ENCODE measurements around the gene CFAP251. TPM values are rescaled to one million over a fixed set of nuclear protein-coding genes. Genes with fewer than 3 reads are reported as not detected.
"Not testable (repeated sequence)": the region's sequence is repeated elsewhere in the genome, so short reads cannot be mapped to it uniquely, and the experiment has no call there.

CFAP251 gene
- total RNA-seq, 1 experiment from 2014 or later, result 3.3 TPM

GRCh38 chr12:121898287-121898686 lies 20.1 kb upstream of the CFAP251 start:
- no peak for DNase-seq (ENCODE audit: low read depth, low spot score)
- in situ Hi-C loops (cut with HindIII; ENCODE audit: low pct_unique_long_range_greater_than_20kb, low sequenced_read_pairs), result no loop called here

- in situ Hi-C loops (cut with HindIII; ENCODE audit: low pct_unique_long_range_greater_than_20kb, low sequenced_read_pairs), result no loop called here
- no peak for DNase-seq (ENCODE audit: low read depth, low spot score)
These were observed 18.8 kb upstream of the CFAP251 start for GRCh38 chr12:121899590-121899989.

GRCh38 chr12:121903202-121903601 lies 15.2 kb upstream of the CFAP251 start:
- no peak for DNase-seq (ENCODE audit: low read depth, low spot score)
- in situ Hi-C loops (cut with HindIII; ENCODE audit: low pct_unique_long_range_greater_than_20kb, low sequenced_read_pairs), result no loop called here

- in situ Hi-C loops (cut with HindIII; ENCODE audit: low pct_unique_long_range_greater_than_20kb, low sequenced_read_pairs), result no loop called here
- DNase-seq (ENCODE audit: low read depth, low spot score), result peak; percentile 86
These were observed 12.6 kb upstream of the CFAP251 start for GRCh38 chr12:121905746-121906145.

- no peak for DNase-seq (ENCODE audit: low read depth, low spot score)
- in situ Hi-C loops (cut with HindIII; ENCODE audit: low pct_unique_long_range_greater_than_20kb, low sequenced_read_pairs), result no loop called here
These were observed 9.7 kb upstream of the CFAP251 start for GRCh38 chr12:121908702-121909101.

GRCh38 chr12:121911824-121912585 lies 6.4 kb upstream of the CFAP251 start:
- DNase-seq (ENCODE audit: low read depth, low spot score), result no peak
- in situ Hi-C loops (cut with HindIII; ENCODE audit: low pct_unique_long_range_greater_than_20kb, low sequenced_read_pairs), result no loop called here

- in situ Hi-C loops (cut with HindIII; ENCODE audit: low pct_unique_long_range_greater_than_20kb, low sequenced_read_pairs), result no loop called here
- DNase-seq (ENCODE audit: low read depth, low spot score), result no peak
These were observed 2.5 kb upstream of the CFAP251 start for GRCh38 chr12:121915841-121916321.

- no peak for DNase-seq (ENCODE audit: low read depth, low spot score)
- in situ Hi-C loops (cut with HindIII; ENCODE audit: low pct_unique_long_range_greater_than_20kb, low sequenced_read_pairs), result no loop called here
These were observed 1.7 kb upstream of the CFAP251 start for GRCh38 chr12:121916719-121917118.

- in situ Hi-C loops (cut with HindIII; ENCODE audit: low pct_unique_long_range_greater_than_20kb, low sequenced_read_pairs), result no loop called here
- DNase-seq (ENCODE audit: low read depth, low spot score), result no peak
These were observed 267 bp downstream of the CFAP251 start for GRCh38 chr12:121918679-121919038.

GRCh38 chr12:121921066-121921465 lies 2.7 kb downstream of the CFAP251 start:
- DNase-seq (ENCODE audit: low read depth, low spot score), result no peak
- in situ Hi-C loops (cut with HindIII; ENCODE audit: low pct_unique_long_range_greater_than_20kb, low sequenced_read_pairs), result no loop called here

GRCh38 chr12:121925358-121925695 lies 6.9 kb downstream of the CFAP251 start:
- DNase-seq (ENCODE audit: low read depth, low spot score), result peak; percentile 22
- in situ Hi-C loops (cut with HindIII; ENCODE audit: low pct_unique_long_range_greater_than_20kb, low sequenced_read_pairs), result no loop called here

- in situ Hi-C loops (cut with HindIII; ENCODE audit: low pct_unique_long_range_greater_than_20kb, low sequenced_read_pairs), result no loop called here
- DNase-seq (ENCODE audit: low read depth, low spot score), result no peak
These were observed 8.7 kb downstream of the CFAP251 start for GRCh38 chr12:121926874-121927706.

- in situ Hi-C loops (cut with HindIII; ENCODE audit: low pct_unique_long_range_greater_than_20kb, low sequenced_read_pairs), result no loop called here
These were observed 9.4 kb downstream of the CFAP251 start for GRCh38 chr12:121927813-121928212.

GRCh38 chr12:121929545-121929944 lies 11.2 kb downstream of the CFAP251 start:
- DNase-seq (ENCODE audit: low read depth, low spot score); in situ Hi-C loops (cut with HindIII; ENCODE audit: low pct_unique_long_range_greater_than_20kb, low sequenced_read_pairs): not testable (repeated sequence)

More at GRCh38 chr12:121927813-121928212, 9.4 kb downstream of the CFAP251 start:
- DNase-seq (ENCODE audit: low read depth, low spot score), result no peak

GRCh38 chr12:121930862-121931261 lies 12.5 kb downstream of the CFAP251 start:
- in situ Hi-C loops (cut with HindIII; ENCODE audit: low pct_unique_long_range_greater_than_20kb, low sequenced_read_pairs), result no loop called here
- DNase-seq (ENCODE audit: low read depth, low spot score), result no peak

- in situ Hi-C loops (cut with HindIII; ENCODE audit: low pct_unique_long_range_greater_than_20kb, low sequenced_read_pairs), result no loop called here
- DNase-seq (ENCODE audit: low read depth, low spot score), result no peak
These were observed 13.8 kb downstream of the CFAP251 start for GRCh38 chr12:121932176-121932536.

GRCh38 chr12:121932914-121933521 lies 14.6 kb downstream of the CFAP251 start:
- DNase-seq (ENCODE audit: low read depth, low spot score), result no peak
- in situ Hi-C loops (cut with HindIII; ENCODE audit: low pct_unique_long_range_greater_than_20kb, low sequenced_read_pairs), result no loop called here

GRCh38 chr12:121933522-121934308 lies 15.3 kb downstream of the CFAP251 start:
- in situ Hi-C loops (cut with HindIII; ENCODE audit: low pct_unique_long_range_greater_than_20kb, low sequenced_read_pairs), result no loop called here
- DNase-seq (ENCODE audit: low read depth, low spot score), result no peak

Data from SK-MEL-5 (cell line).